Neutrophil (primary cell): ENCODE measurements around the gene RNF31.

ENCODE experiments used
- H3K27ac ChIP-seq: fragments of 200-600 bp; sonication (generic); 2 replicates; pipeline ENCODE4 v1.5.1; 2016; ENCODE audit warnings: mild to moderate bottlenecking, moderate library complexity
- H3K27me3 ChIP-seq: fragments of 200-600 bp; sonication (generic); 2 replicates; pipeline ENCODE4 v1.6.0; 2016; ENCODE audit warnings: mild to moderate bottlenecking
- H3K36me3 ChIP-seq: fragments of 200-600 bp; sonication (generic); 2 replicates; pipeline ENCODE4 v1.5.1; 2017
- H3K4me1 ChIP-seq, 2 experiments: fragments of 200-600 bp in 1 of 2; sonication (generic) in 1 of 2; 1 replicate in 1 of 2; 2 replicates in 1 of 2; pipeline versions ENCODE4 v1.5.1 to v1.6.1; 2013 to 2016; ENCODE audit warnings: low read depth in 1 of 2, low read length in 1 of 2, mild to moderate bottlenecking in 1 of 2, moderate library complexity in 1 of 2; ENCODE audit not compliant: control insufficient read depth in 1 of 2, insufficient read depth in 1 of 2
- H3K4me3 ChIP-seq, 2 experiments: fragments of 200-600 bp in 1 of 2; sonication (generic) in 1 of 2; 1 replicate in 1 of 2; 2 replicates in 1 of 2; pipeline ENCODE4 v1.5.1; 2013 to 2016; ENCODE audit warnings: low read depth in 1 of 2, low read length in 1 of 2, mild to moderate bottlenecking in 1 of 2, moderate library complexity in 1 of 2
- H3K9me3 ChIP-seq: fragments of 200-600 bp; sonication (generic); 2 replicates; pipeline ENCODE4 v1.5.1; 2016
- CTCF ChIP-seq: fragments of 200-600 bp; sonication (generic); IDR thresholded peaks from 2 replicates; pipeline ENCODE4 v1.5.1; 2016; ENCODE audit warnings: antibody characterized with exemption

The RNF31 gene

GRCh38 chr14:24132061-24132685 is 15.1 kb upstream of the RNF31 start:
- no peaks in the 10 kb centered on the region for H3K9me3 ChIP-seq
- H3K36me3 ChIP-seq: peaks cover 15% of the 10 kb centered on the region
- H3K4me1 ChIP-seq: peaks cover 16 to 18% of the 10 kb centered on the region in 2 experiments
- no peaks in the 10 kb centered on the region for H3K27me3 ChIP-seq
- H3K4me3 ChIP-seq: no peak overlapping the region
- TF ChIP-seq CTCF: no peak
- no peak overlapping the region for H3K27ac ChIP-seq

GRCh38 chr14:24132976-24133375 is 14.3 kb upstream of the RNF31 start:
- H3K27ac ChIP-seq: no peak overlapping the region
- no peaks in the 10 kb centered on the region for H3K27me3 ChIP-seq
- peaks cover 19 to 25% of the 10 kb centered on the region in 2 experiments for H3K4me1 ChIP-seq
- H3K4me3 ChIP-seq: no peak overlapping the region
- TF ChIP-seq CTCF: no peak
- H3K9me3 ChIP-seq: no peaks in the 10 kb centered on the region
- H3K36me3 ChIP-seq: peaks cover 23% of the 10 kb centered on the region

GRCh38 chr14:24133735-24134134 is 13.6 kb upstream of the RNF31 start:
- no peak for TF ChIP-seq CTCF
- H3K9me3 ChIP-seq: no peaks in the 10 kb centered on the region
- H3K4me3 ChIP-seq: no peak overlapping the region
- no peak overlapping the region for H3K27ac ChIP-seq
- peaks cover 31% of the 10 kb centered on the region for H3K36me3 ChIP-seq
- H3K4me1 ChIP-seq: peaks cover 19 to 25% of the 10 kb centered on the region in 2 experiments
- no peaks in the 10 kb centered on the region for H3K27me3 ChIP-seq

GRCh38 chr14:24135584-24135833 is 11.8 kb upstream of the RNF31 start:
- Histone ChIP-seq H3K27ac (peak overlapping the region; percentile 94), H3K36me3 (peaks cover 41% of the 10 kb centered on the region)

GRCh38 chr14:24135834-24136683 is 11.2 kb upstream of the RNF31 start, which contains the start of gene PSME1:
Gene PSME1, plus strand, starts transcription at chr14:24136194. Its CDS starts 69 bp downstream, at chr14:24136263.
- peaks cover 34 to 43% of the 10 kb centered on the region in 2 experiments for H3K4me1 ChIP-seq
- H3K27ac ChIP-seq: peak within 1 kb of the TSS; percentile 94
- peaks cover 39% of the 10 kb centered on the region for H3K36me3 ChIP-seq
- H3K27me3 ChIP-seq: no peaks in the 10 kb centered on the region
- peak within 1 kb of the TSS; percentile 88 to 98 for H3K4me3 ChIP-seq
- no peaks in the 10 kb centered on the region for H3K9me3 ChIP-seq
- TF ChIP-seq CTCF: peak; percentile 43

More at GRCh38 chr14:24135584-24135833, 11.8 kb upstream of the RNF31 start:
- H3K9me3 ChIP-seq: no peaks in the 10 kb centered on the region
- peak overlapping the region; percentile 88 to 98 for H3K4me3 ChIP-seq
- TF ChIP-seq CTCF: no peak
- H3K27me3 ChIP-seq: no peaks in the 10 kb centered on the region
- peaks cover 28 to 37% of the 10 kb centered on the region in 2 experiments for H3K4me1 ChIP-seq
